ENCODE results near the gene PER2. TPM values are rescaled to one million over a fixed set of nuclear protein-coding genes. Genes with fewer than 3 reads are reported as not detected.
A peak's percentile ranks its signal among the peaks of the same experiment; 100 is the strongest.
"Not testable (repeated sequence)": the region's sequence is repeated elsewhere in the genome, so short reads cannot be mapped to it uniquely, and the experiment has no call there.

Gene PER2
- total RNA-seq (10 to 100 TPM; 13.5 to 28.6 (median 14.3) TPM), polyA plus RNA-seq (10 to 100 TPM in 1 of 2 donors, 1 to 10 TPM in 1; 7.0 to 10.1 TPM), total RNA-seq (64.9 reads per million, percentile 76 among the genes with 10 or more reads in this experiment)

- peak; percentile 17 for ATAC-seq
- Histone ChIP-seq H3K36me3 (ENCODE audit: control insufficient read depth in 2 of 3, insufficient read depth in 3 of 3, low read length in 3 of 3) (no peaks in the 10 kb centered on the region), H3K27me3 (ENCODE audit: control insufficient read depth in 2 of 2, insufficient read depth in 2 of 2, low read length in 2 of 2) (no peaks in the 10 kb centered on the region), H3K4me3 (ENCODE audit: low read length) (peak within 1 kb of the TSS; percentile 93), H3K4me1 (ENCODE audit: control insufficient read depth in 2 of 2, insufficient read depth in 2 of 2, low read length in 2 of 2) (peaks cover 16 to 23% of the 10 kb centered on the region in 2 donors), H3K27ac (ENCODE audit: low read depth, low read length) (peak within 1 kb of the TSS; percentile 80), H3K9me3 (ENCODE audit: control insufficient read depth in 2 of 3, low read length in 3 of 3) (no peaks in the 10 kb centered on the region)
- H3K27ac Mint-ChIP-seq, result peak within 1 kb of the TSS; percentile 93 to 98 (median 97)
- intact Hi-C loops (cut with micrococcal nuclease), result loop anchor here (1.0 to 10.0 kb wide), 13 partner anchors 32 to 1737 kb away; partner anchors contain the start of genes COPS8 (in 2 of the 2), ILKAP (in 2 of the 2), TRAF3IP1 (in 2 of the 2) and ASB1 (in 1 of the 2)
- H3K36me3 Mint-ChIP-seq, result no peaks in the 10 kb centered on the region
- ChIA-PET POLR2A (interaction anchor here (0.7 to 2.3 kb wide), 8 partner anchors 13 to 320 kb away, joined by 3 to 9 read pairs (median 3); partner anchors contain the start of gene HES6), CTCF (interaction anchor here (0.8 kb wide), 1 partner anchor 25 kb away, joined by 3 read pairs; no protein-coding TSS in a partner anchor)
- peaks cover 0 to 2% (median 0%) of the 10 kb centered on the region in 5 donors for H3K27me3 Mint-ChIP-seq
- peak in 8 of 9 donors; percentile 20 to 47 (median 33) for DNase-seq
- no peaks in the 10 kb centered on the region for H3K9me3 Mint-ChIP-seq
- peak within 1 kb of the TSS; percentile 84 to 97 (median 93) for H3K4me3 Mint-ChIP-seq
- H3K4me1 Mint-ChIP-seq, result peaks cover 32 to 66% (median 48%) of the 10 kb centered on the region in 7 donors
These were observed at the start of gene PER2 for GRCh38 chr2:238287737-238288649. Gene PER2, minus strand, starts transcription at chr2:238288610. Its CDS starts 10,674 bp downstream, at chr2:238277936.

- intact Hi-C loops (cut with micrococcal nuclease), result no loop called here
- H3K4me3 ChIP-seq (ENCODE audit: low read length), result no peak overlapping the region
- H3K36me3 ChIP-seq (ENCODE audit: control insufficient read depth in 2 of 3, insufficient read depth in 3 of 3, low read length in 3 of 3), result peaks cover 0 to 14% (median 0%) of the 10 kb centered on the region in 3 experiments
- DNase-seq, result no peak
- no peaks in the 10 kb centered on the region for H3K4me1 ChIP-seq (ENCODE audit: control insufficient read depth in 2 of 2, insufficient read depth in 2 of 2, low read length in 2 of 2)
- H3K27ac ChIP-seq (ENCODE audit: low read depth, low read length), result no peak overlapping the region
- no peaks in the 10 kb centered on the region for H3K27me3 Mint-ChIP-seq
- H3K9me3 Mint-ChIP-seq, result no peaks in the 10 kb centered on the region
- no peaks in the 10 kb centered on the region for H3K9me3 ChIP-seq (ENCODE audit: control insufficient read depth in 2 of 3, low read length in 3 of 3)
- no peak overlapping the region for H3K27ac Mint-ChIP-seq
- POLR2A ChIA-PET, result interaction anchor here (0.7 kb wide), 1 partner anchor 105 kb away, joined by 3 read pairs; no protein-coding TSS in a partner anchor
- H3K4me1 Mint-ChIP-seq, result peaks cover 0 to 10% (median 3%) of the 10 kb centered on the region in 7 donors
- ATAC-seq, result no peak
- peaks cover 0 to 40% (median 4%) of the 10 kb centered on the region in 5 donors for H3K36me3 Mint-ChIP-seq
- no peaks in the 10 kb centered on the region for H3K27me3 ChIP-seq (ENCODE audit: control insufficient read depth in 2 of 2, insufficient read depth in 2 of 2, low read length in 2 of 2)
- no peak overlapping the region for H3K4me3 Mint-ChIP-seq
- CTCF ChIA-PET, result no interaction called here
These were observed 49.4 kb upstream of the PER2 start for GRCh38 chr2:238337846-238338245.

GRCh38 chr2:238336793-238337444 lies 48.5 kb upstream of the PER2 start:
- POLR2A ChIA-PET, result no interaction called here
- H3K27ac Mint-ChIP-seq, result peak overlapping the region in 3 of 9 donors; percentile 1 to 81 (median 20)

GRCh38 chr2:238336151-238336550 lies 47.7 kb upstream of the PER2 start:
- Histone ChIP-seq H3K4me3 (ENCODE audit: low read length) (no peak overlapping the region), H3K4me1 (ENCODE audit: control insufficient read depth in 2 of 2, insufficient read depth in 2 of 2, low read length in 2 of 2) (no peaks in the 10 kb centered on the region), H3K9me3 (ENCODE audit: control insufficient read depth in 2 of 3, low read length in 3 of 3) (no peaks in the 10 kb centered on the region), H3K36me3 (ENCODE audit: control insufficient read depth in 2 of 3, insufficient read depth in 3 of 3, low read length in 3 of 3) (peaks cover 0 to 20% (median 0%) of the 10 kb centered on the region in 3 experiments), H3K27ac (ENCODE audit: low read depth, low read length) (no peak overlapping the region), H3K27me3 (ENCODE audit: control insufficient read depth in 2 of 2, insufficient read depth in 2 of 2, low read length in 2 of 2) (no peaks in the 10 kb centered on the region)
- Mint-ChIP-seq H3K36me3 (peaks cover 0 to 41% (median 4%) of the 10 kb centered on the region in 5 donors), H3K27ac (no peak overlapping the region), H3K9me3 (no peaks in the 10 kb centered on the region), H3K27me3 (no peaks in the 10 kb centered on the region), H3K4me1 (peaks cover 0 to 12% (median 3%) of the 10 kb centered on the region in 7 donors), H3K4me3 (no peak overlapping the region)
- ChIA-PET CTCF (no interaction called here), POLR2A (no interaction called here)
- no peak for ATAC-seq
- DNase-seq, result no peak
- intact Hi-C loops (cut with micrococcal nuclease), result no loop called here

More at GRCh38 chr2:238336793-238337444, 48.5 kb upstream of the PER2 start:
- Histone ChIP-seq H3K9me3 (ENCODE audit: control insufficient read depth in 2 of 3, low read length in 3 of 3) (no peaks in the 10 kb centered on the region), H3K4me1 (ENCODE audit: control insufficient read depth in 2 of 2, insufficient read depth in 2 of 2, low read length in 2 of 2) (no peaks in the 10 kb centered on the region), H3K27ac (ENCODE audit: low read depth, low read length) (no peak overlapping the region), H3K27me3 (ENCODE audit: control insufficient read depth in 2 of 2, insufficient read depth in 2 of 2, low read length in 2 of 2) (no peaks in the 10 kb centered on the region), H3K36me3 (ENCODE audit: control insufficient read depth in 2 of 3, insufficient read depth in 3 of 3, low read length in 3 of 3) (peaks cover 0 to 16% (median 0%) of the 10 kb centered on the region in 3 experiments), H3K4me3 (ENCODE audit: low read length) (no peak overlapping the region)
- peaks cover 0 to 41% (median 4%) of the 10 kb centered on the region in 5 donors for H3K36me3 Mint-ChIP-seq
- no peaks in the 10 kb centered on the region for H3K9me3 Mint-ChIP-seq
- intact Hi-C loops (cut with micrococcal nuclease), result no loop called here
- DNase-seq, result no peak
- peaks cover 0 to 12% (median 3%) of the 10 kb centered on the region in 7 donors for H3K4me1 Mint-ChIP-seq
- H3K27me3 Mint-ChIP-seq, result no peaks in the 10 kb centered on the region
- H3K4me3 Mint-ChIP-seq, result no peak overlapping the region
- CTCF ChIA-PET, result no interaction called here
- ATAC-seq, result no peak

- intact Hi-C loops (cut with micrococcal nuclease); H3K4me3 Mint-ChIP-seq; H3K27ac Mint-ChIP-seq; H3K9me3 Mint-ChIP-seq; H3K27ac ChIP-seq (ENCODE audit: low read depth, low read length); DNase-seq; ATAC-seq; CTCF ChIA-PET; H3K27me3 Mint-ChIP-seq; H3K4me1 ChIP-seq (ENCODE audit: control insufficient read depth in 2 of 2, insufficient read depth in 2 of 2, low read length in 2 of 2); POLR2A ChIA-PET; H3K9me3 ChIP-seq (ENCODE audit: control insufficient read depth in 2 of 3, low read length in 3 of 3); H3K4me3 ChIP-seq (ENCODE audit: low read length); H3K27me3 ChIP-seq (ENCODE audit: control insufficient read depth in 2 of 2, insufficient read depth in 2 of 2, low read length in 2 of 2): not testable (repeated sequence)
- H3K36me3 ChIP-seq (ENCODE audit: control insufficient read depth in 2 of 3, insufficient read depth in 3 of 3, low read length in 3 of 3), result peaks cover 0 to 20% (median 0%) of the 10 kb centered on the region in 3 experiments
- Mint-ChIP-seq H3K4me1 (peaks cover 0 to 12% (median 3%) of the 10 kb centered on the region in 7 donors), H3K36me3 (peaks cover 0 to 40% (median 4%) of the 10 kb centered on the region in 5 donors)
These were observed 47.2 kb upstream of the PER2 start for GRCh38 chr2:238335591-238335990.

GRCh38 chr2:238334885-238335284 lies 46.5 kb upstream of the PER2 start:
- no peak overlapping the region for H3K27ac ChIP-seq (ENCODE audit: low read depth, low read length)
- Mint-ChIP-seq H3K4me3 (no peak overlapping the region), H3K9me3 (no peaks in the 10 kb centered on the region), H3K27ac (no peak overlapping the region), H3K4me1 (peaks cover 0 to 12% (median 3%) of the 10 kb centered on the region in 7 donors), H3K36me3 (peaks cover under 1 to 41% (median 6%) of the 10 kb centered on the region in 5 donors), H3K27me3 (no peaks in the 10 kb centered on the region)
- no peak overlapping the region for H3K4me3 ChIP-seq (ENCODE audit: low read length)
- ChIA-PET CTCF (no interaction called here), POLR2A (no interaction called here)
- intact Hi-C loops (cut with micrococcal nuclease), result no loop called here
- no peaks in the 10 kb centered on the region for H3K27me3 ChIP-seq (ENCODE audit: control insufficient read depth in 2 of 2, insufficient read depth in 2 of 2, low read length in 2 of 2)
- peaks cover 0 to 20% (median 0%) of the 10 kb centered on the region in 3 experiments for H3K36me3 ChIP-seq (ENCODE audit: control insufficient read depth in 2 of 3, insufficient read depth in 3 of 3, low read length in 3 of 3)
- no peaks in the 10 kb centered on the region for H3K4me1 ChIP-seq (ENCODE audit: control insufficient read depth in 2 of 2, insufficient read depth in 2 of 2, low read length in 2 of 2)
- no peaks in the 10 kb centered on the region for H3K9me3 ChIP-seq (ENCODE audit: control insufficient read depth in 2 of 3, low read length in 3 of 3)
- DNase-seq (no peak), ATAC-seq (no peak)
